HepG2 (cell line): Measurements from ENCODE around the gene TLCD1.

Experiments used
- BHLHE40 ChIP-seq: IDR thresholded peaks from 2 replicates; pipeline ENCODE4 v1.6.1; 2011; ENCODE audit warnings: low read length, improper control_type of control experiment
- CTCF ChIP-seq: sonication (generic); formaldehyde crosslinking; IDR thresholded peaks from 2 replicates; pipeline ENCODE4 v1.5.0; 2020; ENCODE audit warnings: mild to moderate bottlenecking, missing genetic modification reagents, moderate library complexity
- EZH2 ChIP-seq: conservative IDR thresholded peaks from 2 replicates; pipeline ENCODE4 v1.6.1; 2012; ENCODE audit warnings: mild to moderate bottlenecking, low read depth, low read length, moderate library complexity
- MAX ChIP-seq: IDR thresholded peaks from 2 replicates; pipeline ENCODE4 v1.6.1; 2012; ENCODE audit warnings: inconsistent platforms
- TAF1 ChIP-seq: sonication (generic); formaldehyde crosslinking; IDR thresholded peaks from 2 replicates; pipeline ENCODE4 v1.4.0; 2020; ENCODE audit warnings: missing genetic modification reagents

GRCh38 chr17:28734712-28735241 lies 8.7 kb upstream of the TLCD1 start:
- TF ChIP-seq BHLHE40 (no peak), CTCF (CRISPR knock-in tag) (no peak), EZH2 (no peak), MAX (no peak), TAF1 (no peak)
